ENCODE results near the gene CTNNA2. TPM values are rescaled to one million over a fixed set of nuclear protein-coding genes. Genes with fewer than 3 reads are reported as not detected.

Gene CTNNA2
- total RNA-seq, 2 donors from 2014 or later = not detected

DNA sequence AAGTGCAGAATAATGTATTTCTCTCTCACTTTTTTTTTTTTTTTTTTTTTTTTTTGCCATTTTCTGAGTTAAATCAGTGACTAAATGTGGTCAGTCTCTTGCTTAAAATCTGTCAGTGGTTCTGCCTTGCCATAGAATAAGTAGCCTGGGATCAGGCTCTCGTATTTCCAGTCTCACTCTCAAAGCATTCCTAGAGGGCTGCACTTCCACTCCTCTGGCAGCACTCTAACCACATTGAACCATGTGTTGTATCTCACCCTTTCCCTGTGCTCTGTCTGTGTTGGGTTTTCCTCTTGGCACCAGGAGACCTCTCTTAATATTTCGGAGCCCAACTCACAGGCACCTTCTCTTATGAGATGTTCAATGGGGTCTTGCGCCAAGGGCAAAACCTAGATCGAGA, 304.4 kb downstream of the CTNNA2 start:
- no peak for ATAC-seq (replicated peaks)
- Mint-ChIP-seq H3K27me3 (no peaks in the 10 kb centered on the region), H3K27ac (no peak overlapping the region), H3K9me3 (peaks cover 15% of the 10 kb centered on the region), H3K4me3 (no peak overlapping the region), H3K36me3 (ENCODE audit: low read depth) (no peaks in the 10 kb centered on the region), H3K4me1 (no peaks in the 10 kb centered on the region)

DNA sequence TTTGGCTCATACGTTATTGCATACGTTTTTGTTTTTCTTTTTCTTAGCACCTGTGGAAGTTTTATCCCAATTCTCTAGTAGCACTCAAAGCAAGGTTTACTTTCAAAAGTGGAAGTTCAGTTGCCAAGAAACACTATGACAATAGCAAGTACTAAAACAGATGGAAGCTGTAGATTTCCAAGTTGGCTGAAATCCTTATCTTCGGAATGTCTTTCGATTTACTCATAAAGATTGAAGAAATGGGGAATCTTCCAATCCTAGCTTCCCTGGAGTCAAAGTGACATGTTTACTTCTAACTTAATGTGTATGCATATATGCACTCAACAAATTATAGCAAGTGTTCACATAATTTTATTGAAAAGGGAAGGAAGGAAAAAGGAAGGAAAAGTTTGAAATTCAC, 307.4 kb downstream of the CTNNA2 start:
- no peak overlapping the region for H3K27ac Mint-ChIP-seq
- no peaks in the 10 kb centered on the region for H3K36me3 Mint-ChIP-seq (ENCODE audit: low read depth)
- H3K4me1 Mint-ChIP-seq = no peaks in the 10 kb centered on the region
- H3K27me3 Mint-ChIP-seq = no peaks in the 10 kb centered on the region
- H3K4me3 Mint-ChIP-seq = no peak overlapping the region
- H3K9me3 Mint-ChIP-seq = peaks cover 26% of the 10 kb centered on the region
- ATAC-seq (replicated peaks) = no peak

DNA sequence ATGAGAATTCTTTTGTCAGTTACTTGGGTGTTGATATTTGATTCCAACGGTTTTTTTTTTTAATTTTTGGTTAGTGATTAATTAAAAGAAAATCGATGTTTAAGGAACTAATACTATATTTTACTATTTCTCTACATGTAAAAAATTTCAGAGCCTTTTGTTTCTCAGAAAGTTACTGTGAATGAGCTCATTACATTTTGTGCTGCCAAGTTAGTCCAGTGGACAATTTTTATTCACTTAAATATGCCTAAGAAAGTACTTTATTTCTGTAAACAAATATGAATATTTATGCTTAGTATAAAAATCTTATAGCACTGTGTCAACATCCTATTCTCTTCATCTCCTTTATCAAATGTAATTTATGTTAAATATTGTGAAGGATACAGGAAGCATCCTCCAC, 309.3 kb downstream of the CTNNA2 start:
- Mint-ChIP-seq H3K4me1 (no peaks in the 10 kb centered on the region), H3K4me3 (no peak overlapping the region), H3K27me3 (no peaks in the 10 kb centered on the region), H3K9me3 (peaks cover 20% of the 10 kb centered on the region), H3K27ac (no peak overlapping the region), H3K36me3 (ENCODE audit: low read depth) (no peaks in the 10 kb centered on the region)
- no peak for ATAC-seq (replicated peaks)

DNA sequence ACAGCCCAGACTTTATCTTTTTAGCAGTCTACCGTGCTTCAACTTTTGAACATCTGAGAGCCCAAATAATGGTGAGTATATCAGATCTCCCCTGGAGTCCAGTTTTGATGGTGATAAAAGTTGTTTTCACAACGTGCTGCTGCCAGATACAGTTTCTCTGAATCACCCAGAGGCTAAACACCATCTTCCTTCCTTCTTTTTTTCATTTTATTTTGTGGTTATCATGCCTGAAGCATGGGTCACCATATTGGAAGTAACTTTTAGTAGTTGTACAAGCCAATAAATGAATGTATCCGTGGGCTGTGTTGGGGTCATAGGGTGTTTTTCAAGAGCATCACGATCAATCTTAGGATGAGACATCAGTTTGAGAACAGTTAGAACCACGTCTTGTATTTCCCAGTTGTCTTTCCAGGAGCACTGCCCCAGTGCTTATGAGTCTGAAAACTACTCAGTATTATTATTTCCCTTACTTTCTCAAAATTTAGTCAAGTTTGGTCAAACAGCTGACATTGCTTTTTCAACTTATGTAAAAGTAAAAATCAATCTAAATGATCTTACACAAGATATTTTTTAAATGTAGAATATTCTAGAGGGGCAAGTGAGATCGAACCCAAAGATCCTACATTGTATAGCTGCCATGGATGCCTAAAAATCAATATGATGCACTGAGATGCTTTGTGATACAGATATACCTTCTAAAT, 311.4 kb downstream of the CTNNA2 start:
- Mint-ChIP-seq H3K9me3 (peaks cover 20% of the 10 kb centered on the region), H3K4me1 (no peaks in the 10 kb centered on the region), H3K27me3 (no peaks in the 10 kb centered on the region), H3K27ac (no peak overlapping the region), H3K4me3 (no peak overlapping the region), H3K36me3 (ENCODE audit: low read depth) (no peaks in the 10 kb centered on the region)
- ATAC-seq (replicated peaks) = no peak

DNA sequence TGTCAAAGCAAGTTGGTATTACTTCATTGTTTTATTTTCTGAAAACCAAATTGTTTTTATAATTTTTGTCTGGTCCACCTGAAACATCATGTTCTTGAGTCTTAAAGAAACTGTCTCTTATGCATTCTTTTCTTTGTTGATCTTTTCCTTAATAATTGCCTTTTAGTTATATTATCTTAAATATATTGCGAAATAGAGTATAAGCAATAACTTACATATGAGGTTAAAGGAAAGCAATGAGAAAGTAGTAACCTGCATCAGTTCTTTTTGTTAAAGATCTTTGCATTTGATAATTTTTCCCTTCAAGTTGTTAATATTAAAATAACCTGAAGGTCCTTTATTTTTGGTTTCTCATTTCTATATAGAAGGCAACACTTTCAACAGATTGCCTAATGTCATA, 315.0 kb downstream of the CTNNA2 start:
- no peaks in the 10 kb centered on the region for H3K27me3 Mint-ChIP-seq
- no peak overlapping the region for H3K27ac Mint-ChIP-seq
- ATAC-seq (replicated peaks) = no peak
- H3K4me1 Mint-ChIP-seq = no peaks in the 10 kb centered on the region
- H3K4me3 Mint-ChIP-seq = no peak overlapping the region
- no peaks in the 10 kb centered on the region for H3K36me3 Mint-ChIP-seq (ENCODE audit: low read depth)
- peaks cover 20% of the 10 kb centered on the region for H3K9me3 Mint-ChIP-seq

DNA sequence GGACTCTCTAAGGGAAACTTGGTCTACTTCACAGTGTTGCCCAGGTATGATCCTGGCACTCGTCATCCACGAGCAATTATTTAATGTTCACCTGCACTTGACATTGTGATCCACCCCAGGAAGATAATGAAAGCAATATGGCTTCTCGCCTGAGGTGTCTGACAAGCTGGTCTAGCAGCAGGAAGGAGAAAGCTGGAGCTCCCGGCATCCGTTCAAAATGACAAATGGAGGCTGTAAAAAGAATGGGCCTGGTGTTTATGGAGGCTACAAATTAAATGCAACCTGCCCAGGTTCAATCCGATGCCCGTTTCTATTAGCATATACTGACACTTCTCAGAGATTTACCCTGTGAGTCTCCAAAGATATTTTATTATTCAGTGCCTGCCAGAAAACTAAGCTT, 317.6 kb downstream of the CTNNA2 start:
- Mint-ChIP-seq H3K27me3 (no peaks in the 10 kb centered on the region), H3K4me1 (no peaks in the 10 kb centered on the region), H3K9me3 (peaks cover 9% of the 10 kb centered on the region), H3K4me3 (no peak overlapping the region), H3K27ac (no peak overlapping the region), H3K36me3 (ENCODE audit: low read depth) (no peaks in the 10 kb centered on the region)
- ATAC-seq (replicated peaks) = no peak

DNA sequence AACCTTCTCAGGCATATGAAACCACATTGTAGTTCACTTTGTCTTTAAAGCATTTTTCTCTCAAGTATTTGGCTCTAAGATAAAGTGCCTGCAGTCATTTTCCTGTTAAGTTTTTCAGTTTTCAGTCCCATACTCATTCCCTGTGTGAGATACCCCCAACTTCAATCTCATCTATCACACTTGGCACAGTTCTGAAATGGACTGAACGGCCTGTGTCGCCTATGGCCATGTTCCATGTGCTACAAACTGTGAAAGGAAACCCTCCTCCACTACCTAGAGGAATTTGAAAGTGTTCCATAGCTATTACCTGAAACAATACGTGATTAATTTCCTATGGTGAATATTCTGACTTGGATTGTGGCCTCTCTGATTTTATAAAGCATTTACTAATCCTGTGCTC, 319.1 kb downstream of the CTNNA2 start:
- no peak overlapping the region for H3K27ac Mint-ChIP-seq
- peaks cover 14% of the 10 kb centered on the region for H3K9me3 Mint-ChIP-seq
- no peaks in the 10 kb centered on the region for H3K27me3 Mint-ChIP-seq
- H3K36me3 Mint-ChIP-seq (ENCODE audit: low read depth) = no peaks in the 10 kb centered on the region
- ATAC-seq (replicated peaks) = no peak
- H3K4me1 Mint-ChIP-seq = no peaks in the 10 kb centered on the region
- no peak overlapping the region for H3K4me3 Mint-ChIP-seq

DNA sequence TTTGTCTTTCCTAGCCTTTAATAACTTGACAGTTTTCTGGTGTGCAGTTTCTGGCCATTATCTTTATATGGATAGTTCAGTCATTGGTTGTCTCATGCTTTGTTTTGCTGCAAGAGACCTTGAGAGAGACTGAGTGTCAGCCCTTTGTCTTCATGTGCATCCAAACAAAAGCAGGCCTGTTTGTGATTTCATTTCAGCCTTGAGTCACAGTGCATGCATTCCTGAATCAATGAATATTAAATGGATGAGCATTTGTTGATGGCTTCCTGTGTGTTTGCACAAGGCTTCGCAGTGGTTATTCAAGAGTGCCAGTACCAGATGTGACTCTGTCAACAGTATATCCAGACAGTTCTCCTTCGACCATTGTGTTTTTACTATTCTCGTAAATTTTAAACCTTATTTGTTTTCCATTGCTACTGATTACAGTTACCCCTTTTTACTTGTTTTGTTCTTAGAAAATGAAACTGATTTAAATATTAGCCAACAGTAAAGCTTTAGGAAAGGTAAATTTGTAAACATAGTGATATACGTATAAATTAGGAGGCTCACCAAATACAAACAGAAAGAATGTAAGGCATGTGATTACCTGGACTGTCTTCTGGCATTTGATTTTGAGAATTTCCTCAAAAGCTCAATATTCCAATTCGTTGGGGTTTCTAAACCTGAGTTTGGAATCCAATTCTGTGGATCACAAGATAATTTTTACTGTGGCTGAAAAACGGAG, 319.8 kb downstream of the CTNNA2 start:
- no peak for ATAC-seq (replicated peaks)
- Mint-ChIP-seq H3K27ac (no peak overlapping the region), H3K27me3 (no peaks in the 10 kb centered on the region), H3K4me1 (no peaks in the 10 kb centered on the region), H3K36me3 (ENCODE audit: low read depth) (no peaks in the 10 kb centered on the region), H3K4me3 (no peak overlapping the region), H3K9me3 (peaks cover 16% of the 10 kb centered on the region)

DNA sequence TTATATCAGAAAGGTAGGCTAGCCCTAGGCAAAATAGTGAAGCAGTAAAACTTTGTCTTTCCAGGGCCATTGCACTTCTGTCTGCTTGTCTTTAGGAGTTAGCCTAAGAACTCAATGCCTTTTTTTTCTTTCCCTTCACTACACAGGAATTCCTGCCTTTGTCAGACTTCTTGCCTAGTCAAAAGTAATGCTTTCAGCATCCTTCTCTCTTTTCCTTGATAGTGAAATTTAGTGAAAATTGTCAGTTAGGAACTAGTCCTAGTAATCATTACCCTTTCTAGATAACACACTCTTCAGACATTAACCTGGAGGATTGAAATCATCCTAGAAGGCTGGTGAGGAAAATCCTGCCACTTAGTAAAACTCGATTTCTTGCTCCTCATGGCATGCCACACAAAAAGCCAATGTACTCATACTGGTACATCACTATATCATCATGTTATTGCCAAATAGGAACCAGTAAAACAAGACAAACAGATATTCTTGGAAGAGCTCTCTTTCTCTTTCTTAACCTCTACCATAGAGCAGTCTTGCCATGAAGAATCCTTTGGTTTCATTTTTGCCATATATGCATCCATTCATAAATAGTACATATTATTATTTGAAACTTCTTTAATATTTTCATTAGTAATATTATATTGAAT, 320.5 kb downstream of the CTNNA2 start:
- Mint-ChIP-seq H3K4me3 (no peak overlapping the region), H3K9me3 (peaks cover 20% of the 10 kb centered on the region), H3K4me1 (no peaks in the 10 kb centered on the region), H3K36me3 (ENCODE audit: low read depth) (no peaks in the 10 kb centered on the region), H3K27ac (no peak overlapping the region), H3K27me3 (no peaks in the 10 kb centered on the region)
- no peak for ATAC-seq (replicated peaks)

DNA sequence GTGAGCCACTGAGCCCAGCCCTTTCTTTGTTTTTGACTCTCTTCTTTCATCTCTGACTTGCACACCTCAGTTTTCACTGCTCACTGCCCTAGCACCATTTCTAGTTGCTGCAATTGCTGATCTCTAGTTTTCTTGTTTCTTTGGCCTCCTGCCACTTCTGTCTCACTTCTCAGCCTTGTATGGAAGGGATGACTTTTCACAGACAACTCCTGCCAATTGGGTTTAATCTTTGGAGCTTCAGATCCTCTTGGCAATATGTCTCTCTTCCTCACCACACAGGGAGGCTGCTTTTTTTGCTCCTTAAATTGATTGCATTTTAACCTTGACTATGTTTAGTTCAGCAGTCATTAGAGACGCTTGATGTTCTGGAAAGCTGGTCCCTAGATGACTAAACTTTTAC, 323.1 kb downstream of the CTNNA2 start:
- ATAC-seq (replicated peaks) = no peak
- no peaks in the 10 kb centered on the region for H3K4me1 Mint-ChIP-seq

DNA sequence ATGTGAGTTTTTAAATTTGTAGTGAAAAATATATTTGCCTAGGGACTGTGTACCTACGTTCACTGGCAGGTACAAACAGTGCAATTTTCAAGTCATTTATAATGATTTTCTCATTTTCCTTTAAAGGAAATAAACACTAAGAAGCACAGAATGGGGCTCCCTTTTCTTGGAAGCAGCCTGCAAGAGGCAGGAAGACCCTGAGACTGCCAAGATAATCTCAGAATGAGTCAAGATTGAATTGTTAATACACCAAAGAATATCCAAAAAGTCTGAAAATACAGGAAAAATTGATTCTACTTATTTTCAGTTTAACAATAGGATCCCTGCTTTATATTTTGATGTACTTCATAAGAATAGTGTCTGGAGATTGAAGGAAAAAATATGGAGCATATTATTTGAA, 331.2 kb downstream of the CTNNA2 start:
- H3K36me3 Mint-ChIP-seq (ENCODE audit: low read depth) = no peaks in the 10 kb centered on the region
- no peak overlapping the region for H3K4me3 Mint-ChIP-seq
- peaks cover 4% of the 10 kb centered on the region for H3K9me3 Mint-ChIP-seq
- H3K27me3 Mint-ChIP-seq = no peaks in the 10 kb centered on the region
- H3K4me1 Mint-ChIP-seq = no peaks in the 10 kb centered on the region
- no peak overlapping the region for H3K27ac Mint-ChIP-seq
- ATAC-seq (replicated peaks) = no peak

More for the DNA sequence above, 323.1 kb downstream of the CTNNA2 start:
- Mint-ChIP-seq H3K4me3 (no peak overlapping the region), H3K9me3 (peaks cover 19% of the 10 kb centered on the region), H3K27ac (no peak overlapping the region), H3K36me3 (ENCODE audit: low read depth) (no peaks in the 10 kb centered on the region), H3K27me3 (no peaks in the 10 kb centered on the region)

DNA sequence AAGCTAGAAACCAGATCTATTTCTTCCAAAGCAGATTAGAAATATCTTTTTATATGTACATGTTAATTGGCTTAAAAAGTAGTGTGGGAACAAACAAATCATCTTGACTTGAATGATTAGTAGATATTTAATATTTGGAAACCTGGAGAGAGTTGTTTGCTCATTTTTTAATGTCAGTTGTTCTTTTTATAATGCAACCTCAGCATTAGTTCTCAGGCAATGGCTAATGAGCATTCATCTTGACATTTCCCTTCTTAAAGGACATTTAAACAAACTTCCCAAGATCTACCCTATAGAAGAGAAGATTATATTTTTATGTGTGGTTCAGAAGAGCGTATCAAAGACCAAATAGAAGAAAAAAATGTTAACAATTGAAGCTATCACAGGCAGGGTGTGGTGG, 334.0 kb downstream of the CTNNA2 start:
- no peak overlapping the region for H3K4me3 Mint-ChIP-seq
- H3K27me3 Mint-ChIP-seq = no peaks in the 10 kb centered on the region
- no peak overlapping the region for H3K27ac Mint-ChIP-seq
- peaks cover 4% of the 10 kb centered on the region for H3K9me3 Mint-ChIP-seq
- no peak for ATAC-seq (replicated peaks)
- H3K4me1 Mint-ChIP-seq = no peaks in the 10 kb centered on the region
- H3K36me3 Mint-ChIP-seq (ENCODE audit: low read depth) = no peaks in the 10 kb centered on the region

DNA sequence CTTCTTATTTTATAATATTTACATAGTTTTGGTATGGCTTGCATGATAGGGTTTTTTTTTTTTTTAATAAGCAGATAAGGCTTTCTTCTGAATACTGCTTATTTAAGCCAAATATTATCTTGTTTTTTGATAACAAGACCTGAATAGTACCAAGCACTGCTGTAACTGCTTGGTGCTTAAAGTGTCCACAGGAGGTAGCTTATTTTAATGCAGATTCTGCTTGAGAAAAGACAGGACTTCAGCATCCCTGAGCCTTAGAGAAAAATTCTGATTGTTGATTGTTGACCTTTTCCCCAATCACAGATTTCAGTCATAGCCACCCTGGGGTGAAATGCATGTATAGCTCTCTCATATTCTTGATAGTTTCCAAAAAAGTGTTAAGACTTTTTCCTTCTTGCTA, 336.4 kb downstream of the CTNNA2 start:
- ATAC-seq (replicated peaks) = no peak
- Mint-ChIP-seq H3K4me3 (no peak overlapping the region), H3K9me3 (peaks cover 8% of the 10 kb centered on the region), H3K36me3 (ENCODE audit: low read depth) (no peaks in the 10 kb centered on the region), H3K27ac (no peak overlapping the region), H3K4me1 (no peaks in the 10 kb centered on the region), H3K27me3 (no peaks in the 10 kb centered on the region)

DNA sequence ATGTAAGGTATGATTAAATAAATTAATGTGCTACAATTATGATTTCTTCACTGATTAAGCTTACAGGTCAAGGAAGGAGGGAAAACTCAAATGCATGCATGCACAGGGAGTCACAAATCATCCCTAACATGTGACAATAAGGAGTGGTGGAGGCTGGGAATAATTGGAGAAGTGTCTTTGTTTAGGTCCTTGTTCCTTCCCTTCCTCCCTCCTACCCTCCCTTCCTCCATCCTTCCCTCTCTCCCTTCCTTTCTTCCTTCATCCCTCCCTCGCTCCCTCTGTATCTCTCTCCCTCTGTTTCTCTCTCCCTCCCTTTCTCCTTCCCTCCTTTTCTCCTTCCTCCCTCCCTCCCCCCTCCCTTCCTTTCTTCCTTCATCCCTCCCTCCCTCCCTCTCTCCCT, 337.1 kb downstream of the CTNNA2 start:
- Mint-ChIP-seq H3K4me3 (no peak overlapping the region), H3K4me1 (no peaks in the 10 kb centered on the region), H3K27me3 (no peaks in the 10 kb centered on the region), H3K36me3 (ENCODE audit: low read depth) (no peaks in the 10 kb centered on the region), H3K9me3 (peaks cover 8% of the 10 kb centered on the region), H3K27ac (no peak overlapping the region)
- no peak for ATAC-seq (replicated peaks)

DNA sequence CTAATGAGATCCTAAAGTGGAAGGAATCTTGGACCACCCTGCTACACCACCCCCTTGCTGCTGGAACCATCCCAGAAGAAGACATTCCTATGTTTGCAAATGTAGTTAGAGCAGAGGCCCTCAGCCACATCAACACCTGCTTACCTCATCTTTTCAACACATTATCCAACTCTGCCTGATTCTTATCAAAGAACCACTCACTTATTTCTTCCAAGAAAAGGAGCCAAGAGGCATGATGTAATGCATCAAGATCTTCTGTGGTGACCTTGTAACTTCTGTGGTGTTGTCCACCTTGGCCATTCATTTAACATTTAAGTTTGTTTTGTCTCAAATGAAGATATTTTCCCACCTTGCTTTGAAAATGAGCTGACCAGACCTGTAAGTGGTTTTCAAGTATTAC, 338.1 kb downstream of the CTNNA2 start:
- no peak for ATAC-seq (replicated peaks)
- H3K27ac Mint-ChIP-seq = no peak overlapping the region
- H3K27me3 Mint-ChIP-seq = no peaks in the 10 kb centered on the region
- H3K4me3 Mint-ChIP-seq = no peak overlapping the region
- H3K36me3 Mint-ChIP-seq (ENCODE audit: low read depth) = no peaks in the 10 kb centered on the region
- no peaks in the 10 kb centered on the region for H3K4me1 Mint-ChIP-seq
- H3K9me3 Mint-ChIP-seq = peaks cover 15% of the 10 kb centered on the region

Data from activated T-helper 17 cell treated with anti-CD3 and anti-CD28 coated beads, Interleukin-2, amount 50 U/mL, for 72 hours (primary cell).